Esophagus muscularis mucosa (tissue), 3 donors: ENCODE measurements around the gene UMODL1.

Experiments used
- CTCF ChIP-seq, 3 experiments: fragments of 200-600 bp in 2 of 3; fragments of 450-650 bp in 1 of 3; sonication (generic) in 2 of 3; IDR thresholded peaks; one replicate each; pipeline ENCODE4 v1.5.1; 2017 to 2019; ENCODE audit warnings: antibody characterized with exemption in 3 of 3, mild to moderate bottlenecking in 2 of 3, moderate library complexity in 1 of 3
- POLR2A ChIP-seq: fragments of 450-650 bp; IDR thresholded peaks from one replicate; pipeline ENCODE4 v1.6.1; 2017; ENCODE audit warnings: antibody characterized with exemption, moderate library complexity, mild to moderate bottlenecking, low read depth
- POLR2AphosphoS5 ChIP-seq, 2 donors: sonication (generic); formaldehyde crosslinking; IDR thresholded peaks; one replicate each; pipeline ENCODE4 v1.6.1; 2017; ENCODE audit warnings: antibody characterized with exemption in 2 of 2

DNA sequence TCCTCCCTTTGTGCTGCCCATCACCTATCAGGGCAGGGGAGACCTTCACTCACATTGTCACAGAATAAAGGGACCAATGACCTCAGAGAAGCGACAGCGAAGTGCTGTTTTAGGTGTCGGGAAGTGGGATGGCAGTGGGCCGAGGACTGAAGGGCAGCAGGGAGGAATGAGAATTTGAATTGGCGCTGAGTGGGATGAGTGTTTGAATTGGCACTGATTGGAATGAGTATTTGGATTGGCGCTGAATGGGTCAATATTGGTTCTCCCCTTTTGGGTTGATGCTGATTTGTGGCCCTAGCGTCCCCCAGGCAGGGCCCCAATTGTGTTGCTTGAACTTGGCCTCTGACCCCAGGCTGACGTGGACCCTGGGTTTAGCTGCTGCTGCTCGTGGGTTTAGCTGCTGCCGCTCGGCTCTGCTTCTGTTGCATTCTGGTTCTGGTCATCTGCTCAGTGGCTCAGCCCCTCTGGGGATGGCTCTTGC is 12.4 kb upstream of the UMODL1 start:
- TF ChIP-seq CTCF (IDR thresholded peaks at IDR 0.05) (no peak), POLR2A (no peak), POLR2AphosphoS5 (IDR thresholded peaks at IDR 0.05) (no peak)
